ENCODE measurements around the gene BTBD2. TPM values are rescaled to one million over a fixed set of nuclear protein-coding genes. Genes with fewer than 3 reads are reported as not detected.

BTBD2 gene
- total RNA-seq, 2 donors from 2014 or later = 54.8 to 55.9 TPM

DNA sequence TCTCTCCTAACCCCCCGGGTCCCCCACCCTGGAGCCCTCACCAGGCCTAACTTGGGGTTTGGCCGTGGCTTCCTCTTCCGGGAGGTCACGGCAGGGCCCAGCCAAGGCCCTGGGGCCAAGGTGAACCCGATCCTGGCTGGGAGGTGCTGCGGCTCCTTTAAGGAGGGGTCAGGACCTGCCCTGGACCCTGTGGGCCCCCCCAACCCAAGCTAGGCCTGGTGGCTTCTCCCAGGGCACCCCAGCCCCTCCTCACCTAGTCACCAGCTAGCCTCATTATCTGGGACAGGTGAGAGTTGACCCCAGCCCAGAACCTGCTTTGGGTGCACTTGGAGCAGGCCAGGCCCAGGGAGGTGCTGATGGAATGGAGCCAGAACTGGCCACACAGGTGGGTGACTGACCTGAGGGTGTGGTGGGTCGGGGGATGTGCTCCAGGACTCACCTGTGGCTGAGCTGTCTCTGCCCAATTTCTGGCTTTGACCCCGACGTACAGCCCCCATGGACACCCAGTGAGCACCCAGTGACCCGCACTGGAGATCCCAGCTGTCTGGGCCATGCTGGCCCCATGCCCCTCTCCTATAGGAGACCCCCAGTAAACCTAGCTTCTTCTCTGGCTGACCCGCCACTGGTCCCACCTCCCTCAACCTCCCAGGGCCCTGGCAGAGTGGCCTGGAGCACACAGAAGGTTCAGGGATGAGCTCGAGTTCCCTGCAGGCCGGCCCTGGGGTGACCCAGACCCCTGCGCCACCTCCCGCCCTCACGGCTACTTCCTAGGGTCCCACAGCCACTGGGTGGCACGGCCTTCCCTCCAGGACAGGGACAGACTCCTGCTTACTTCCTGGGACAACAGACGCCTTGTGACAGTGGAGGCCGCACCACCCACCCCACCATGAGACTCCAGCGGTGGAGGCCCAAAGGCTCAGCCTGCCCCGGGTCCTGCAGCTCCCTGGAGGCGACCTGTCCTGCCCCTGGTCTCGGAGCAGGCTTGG is 42.3 kb upstream of the BTBD2 start:
- H3K4me1 ChIP-seq = peaks cover 0 to 81% of the 10 kb centered on the region in 2 donors
- TF ChIP-seq, protein P1, sequence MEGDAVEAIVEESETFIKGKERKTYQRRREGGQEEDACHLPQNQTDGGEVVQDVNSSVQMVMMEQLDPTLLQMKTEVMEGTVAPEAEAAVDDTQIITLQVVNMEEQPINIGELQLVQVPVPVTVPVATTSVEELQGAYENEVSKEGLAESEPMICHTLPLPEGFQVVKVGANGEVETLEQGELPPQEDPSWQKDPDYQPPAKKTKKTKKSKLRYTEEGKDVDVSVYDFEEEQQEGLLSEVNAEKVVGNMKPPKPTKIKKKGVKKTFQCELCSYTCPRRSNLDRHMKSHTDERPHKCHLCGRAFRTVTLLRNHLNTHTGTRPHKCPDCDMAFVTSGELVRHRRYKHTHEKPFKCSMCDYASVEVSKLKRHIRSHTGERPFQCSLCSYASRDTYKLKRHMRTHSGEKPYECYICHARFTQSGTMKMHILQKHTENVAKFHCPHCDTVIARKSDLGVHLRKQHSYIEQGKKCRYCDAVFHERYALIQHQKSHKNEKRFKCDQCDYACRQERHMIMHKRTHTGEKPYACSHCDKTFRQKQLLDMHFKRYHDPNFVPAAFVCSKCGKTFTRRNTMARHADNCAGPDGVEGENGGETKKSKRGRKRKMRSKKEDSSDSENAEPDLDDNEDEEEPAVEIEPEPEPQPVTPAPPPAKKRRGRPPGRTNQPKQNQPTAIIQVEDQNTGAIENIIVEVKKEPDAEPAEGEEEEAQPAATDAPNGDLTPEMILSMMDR (IDR thresholded peaks at IDR 0.05) = no peak
- DNase-seq (ENCODE audit: low spot score) = no peak

DNA sequence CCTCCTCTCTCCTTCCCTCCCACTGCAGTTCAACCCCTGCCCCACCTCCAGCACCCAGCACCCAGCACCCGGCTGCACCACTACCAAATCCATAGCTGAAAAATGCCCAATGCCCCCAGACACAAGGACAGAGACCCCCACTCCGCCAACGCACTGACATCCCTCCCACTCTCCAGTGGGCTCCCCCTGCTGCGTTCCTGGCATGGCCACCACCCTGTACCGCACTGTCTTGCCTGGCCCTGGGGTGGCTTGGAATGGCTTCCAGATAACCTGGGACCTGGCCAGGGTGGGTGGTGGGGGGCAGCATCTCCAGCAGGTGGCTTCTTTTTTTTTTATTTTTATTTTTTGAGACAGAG is 41.3 kb upstream of the BTBD2 start:
- no peak for DNase-seq (ENCODE audit: low spot score)
- H3K27ac ChIP-seq = peak overlapping the region; percentile 94 to 99
- H3K27me3 ChIP-seq = no peaks in the 10 kb centered on the region
- H3K4me1 ChIP-seq = peaks cover 0 to 79% of the 10 kb centered on the region in 2 donors
- TF ChIP-seq, protein P1 (IDR thresholded peaks at IDR 0.05) = no peak
- no peaks in the 10 kb centered on the region for H3K9me3 ChIP-seq
- H3K4me3 ChIP-seq = no peak overlapping the region
- no peaks in the 10 kb centered on the region for H3K36me3 ChIP-seq

More for the DNA sequence above, 42.3 kb upstream of the BTBD2 start:
- Histone ChIP-seq H3K27me3 (no peaks in the 10 kb centered on the region), H3K4me3 (no peak overlapping the region), H3K27ac (peak overlapping the region; percentile 99), H3K36me3 (no peaks in the 10 kb centered on the region), H3K9me3 (no peaks in the 10 kb centered on the region)

DNA sequence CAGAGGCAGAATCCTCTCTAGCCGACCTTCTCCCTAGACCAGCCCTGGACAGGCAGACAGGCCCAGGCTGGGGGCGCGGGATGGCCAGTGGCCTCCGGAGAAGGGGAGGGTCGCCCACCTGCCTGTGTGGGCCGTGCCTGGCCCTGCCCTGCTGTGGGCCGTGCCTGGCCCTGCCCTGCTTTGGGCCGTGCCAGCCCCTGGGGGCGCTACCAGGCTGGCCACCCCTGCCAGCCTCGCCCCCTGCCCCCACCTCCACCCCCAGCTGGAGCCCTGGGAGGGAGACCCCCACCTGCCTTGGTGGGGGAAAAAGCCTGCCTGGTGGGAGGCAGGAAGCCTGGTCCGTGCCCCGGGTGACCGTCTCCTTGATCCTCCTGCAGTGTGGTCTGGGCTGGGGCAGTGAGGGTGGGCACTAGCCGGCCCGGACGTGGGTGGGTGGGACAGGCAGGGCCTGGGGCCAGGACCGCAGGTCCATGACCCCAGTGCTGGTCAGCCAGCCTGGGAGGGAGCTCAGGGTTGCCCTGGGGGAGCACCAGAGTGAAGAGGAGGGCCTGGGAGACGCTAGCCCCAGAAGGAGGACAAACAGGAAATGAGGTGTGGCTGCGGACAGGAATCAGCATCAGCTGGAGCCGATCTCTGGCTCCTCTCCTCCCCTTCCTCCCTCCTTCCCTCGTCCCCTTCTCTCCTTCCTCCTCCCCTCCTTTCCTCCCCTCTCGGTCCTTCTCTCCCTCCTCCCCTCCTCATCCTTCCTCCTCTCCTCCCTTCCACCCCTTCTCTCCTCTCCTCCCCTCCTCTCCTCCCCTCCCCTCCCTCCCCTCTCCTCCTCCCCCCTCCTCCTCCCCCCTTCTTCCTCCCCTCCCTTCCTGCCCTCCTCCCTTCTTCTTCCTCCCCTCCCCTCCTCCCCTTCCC is 40.7 kb upstream of the BTBD2 start:
- no peaks in the 10 kb centered on the region for H3K36me3 ChIP-seq
- no peaks in the 10 kb centered on the region for H3K9me3 ChIP-seq
- H3K27ac ChIP-seq = peak overlapping the region; percentile 94 to 99
- H3K27me3 ChIP-seq = no peaks in the 10 kb centered on the region
- DNase-seq (ENCODE audit: low spot score) = peak; percentile 77
- TF ChIP-seq, protein P1 (IDR thresholded peaks at IDR 0.05) = no peak
- H3K4me1 ChIP-seq = peaks cover 0 to 83% of the 10 kb centered on the region in 2 donors
- peak overlapping the region; percentile 32 to 47 for H3K4me3 ChIP-seq

DNA sequence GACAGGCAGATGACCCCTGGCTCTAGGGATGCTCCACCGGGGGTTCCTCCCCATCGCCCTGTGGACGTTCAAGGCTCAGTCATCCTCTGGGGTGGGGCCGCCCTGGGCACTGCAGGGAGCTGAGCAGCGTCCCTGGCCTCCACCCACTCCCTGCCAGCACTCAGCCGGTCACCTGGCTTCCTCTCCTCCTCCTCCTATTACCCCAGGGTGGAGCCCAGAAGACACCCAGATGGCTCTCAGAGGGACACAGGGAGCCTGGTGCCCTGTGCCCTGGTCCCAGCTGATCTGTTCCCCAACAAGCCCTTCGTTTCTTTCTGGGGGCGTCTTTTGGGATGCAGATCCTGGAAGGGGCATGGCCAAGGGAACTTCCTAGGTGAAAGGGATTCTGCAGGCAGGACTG is 39.2 kb upstream of the BTBD2 start:
- no peaks in the 10 kb centered on the region for H3K27me3 ChIP-seq
- H3K4me1 ChIP-seq = peaks cover 0 to 72% of the 10 kb centered on the region in 2 donors
- H3K36me3 ChIP-seq = no peaks in the 10 kb centered on the region
- no peaks in the 10 kb centered on the region for H3K9me3 ChIP-seq
- TF ChIP-seq, protein P1 (IDR thresholded peaks at IDR 0.05) = no peak
- DNase-seq (ENCODE audit: low spot score) = no peak
- no peak overlapping the region for H3K4me3 ChIP-seq
- H3K27ac ChIP-seq = peak overlapping the region; percentile 53 to 94

DNA sequence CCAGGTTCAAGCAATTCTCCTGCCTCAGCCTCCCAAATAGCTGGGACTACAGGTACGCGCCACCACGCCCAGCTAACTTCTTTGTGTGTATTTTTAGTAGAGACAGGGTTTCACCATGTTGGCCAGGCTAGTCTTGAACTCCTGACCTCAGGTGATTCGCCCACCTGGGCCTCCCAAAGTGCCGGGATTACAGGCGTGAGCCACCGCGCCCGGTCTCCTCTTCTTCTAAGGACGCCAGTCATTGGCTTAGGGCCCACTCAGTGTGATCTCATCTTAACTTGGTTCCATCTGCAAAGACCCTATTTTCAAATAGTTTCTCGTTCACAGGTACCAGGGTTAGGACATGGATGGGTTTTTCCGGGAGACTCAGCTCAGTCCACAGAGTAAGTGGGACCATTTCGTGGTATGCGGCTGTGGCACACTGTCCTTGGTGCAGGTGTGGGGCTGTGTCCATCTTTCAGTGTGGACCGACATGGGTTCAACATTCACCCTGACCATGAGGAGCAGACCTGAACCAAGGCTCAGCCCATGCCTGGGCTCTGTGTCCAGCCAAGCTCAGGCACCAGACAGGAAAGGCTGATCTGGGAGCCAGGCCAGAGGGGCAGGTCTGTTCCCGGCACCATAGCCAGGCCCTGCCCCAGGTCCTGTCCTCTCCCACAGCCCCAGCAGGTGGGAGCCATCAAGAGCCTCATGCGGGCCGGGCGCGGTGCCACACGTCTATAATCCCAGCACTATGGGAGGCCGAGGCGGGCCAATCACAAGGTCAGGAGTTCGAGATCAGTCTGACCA is 38.3 kb upstream of the BTBD2 start:
- DNase-seq (ENCODE audit: low spot score) = peak; percentile 82
- H3K27me3 ChIP-seq = no peaks in the 10 kb centered on the region
- no peaks in the 10 kb centered on the region for H3K36me3 ChIP-seq
- H3K9me3 ChIP-seq = no peaks in the 10 kb centered on the region
- TF ChIP-seq, protein P1 (IDR thresholded peaks at IDR 0.05) = no peak
- H3K4me3 ChIP-seq = no peak overlapping the region
- H3K4me1 ChIP-seq = peaks cover 0 to 73% of the 10 kb centered on the region in 2 donors
- H3K27ac ChIP-seq = peak overlapping the region; percentile 53 to 94

All from right atrium auricular region (tissue), 2 donors.